OCI-LY7 (cell line): ENCODE measurements around the gene DGLUCY. TPM values are rescaled to one million over a fixed set of nuclear protein-coding genes. Genes with fewer than 3 reads are reported as not detected.

Experiments
- BruUV-seq: library from RNA; stranded (reverse); fragments of 400-500 nt; replicated peaks from 2 replicates; lab custom pipeline; 2021; lab: Mats Ljungman, UMichigan
- CTCF ChIA-PET: fragments of 300-600 bp; sonication (Branson Sonifier 250); formaldehyde crosslinking; loops from one replicate; lab custom pipeline; 2022; ENCODE audit warnings: antibody characterized with exemption; ENCODE audit not compliant: unreplicated experiment; lab: Charles Lee
- POLR2A ChIA-PET: fragments of 300-600 bp; sonication (Branson Sonifier 250); formaldehyde crosslinking; loops from one replicate; lab custom pipeline; 2022; ENCODE audit warnings: antibody characterized with exemption; lab: Charles Lee
- DNase-seq: peaks from one replicate; pipeline ENCODE4 v3.0.0-alpha.2; 2015; ENCODE audit warnings: low spot score
- H2AFZ ChIP-seq: fragments of 200-600 bp; sonication (generic), shearing (Covaris generic); 2 replicates; pipeline ENCODE4 v1.6.1; 2014; ENCODE audit warnings: mild to moderate bottlenecking, antibody characterized with exemption, low read length, moderate library complexity
- H3K27ac ChIP-seq: fragments of 200-600 bp; sonication (generic); 2 replicates; pipeline ENCODE4 v1.5.1; 2014; ENCODE audit warnings: mixed run types, low read depth, mild to moderate bottlenecking, moderate library complexity, low read length, inconsistent platforms; ENCODE audit not compliant: poor library complexity, severe bottlenecking
- H3K36me3 ChIP-seq: fragments of 200-600 bp; sonication (generic); 2 replicates; pipeline ENCODE4 v1.6.1; 2014; ENCODE audit warnings: mild to moderate bottlenecking, antibody characterized with exemption, low read length, moderate library complexity, mixed read lengths; ENCODE audit not compliant: insufficient read depth
- H3K4me1 ChIP-seq: fragments of 200-600 bp; sonication (generic); 2 replicates; pipeline ENCODE4 v1.5.1; 2014; ENCODE audit warnings: mild to moderate bottlenecking, low read length; ENCODE audit not compliant: insufficient read depth, poor library complexity, severe bottlenecking
- H3K4me2 ChIP-seq: fragments of 200-600 bp; sonication (generic); 2 replicates; pipeline ENCODE4 v1.6.1; 2014; ENCODE audit warnings: mild to moderate bottlenecking, low read length
- H3K4me3 ChIP-seq: fragments of 200-600 bp; sonication (generic); 2 replicates; pipeline ENCODE4 v1.5.1; 2014; ENCODE audit warnings: mild to moderate bottlenecking, low read depth, low read length; ENCODE audit not compliant: poor library complexity, severe bottlenecking
- H3K79me2 ChIP-seq: fragments of 200-600 bp; sonication (generic); 2 replicates; pipeline ENCODE4 v1.6.1; 2016; ENCODE audit warnings: low read depth, mild to moderate bottlenecking, low read length, moderate library complexity, mixed read lengths; ENCODE audit not compliant: insufficient read depth
- H3K9me2 ChIP-seq: fragments of 200-600 bp; sonication (generic); 2 replicates; pipeline ENCODE4 v1.6.1; 2016; ENCODE audit warnings: mild to moderate bottlenecking, low read length, mixed read lengths; ENCODE audit not compliant: insufficient read depth
- H3K9me3 ChIP-seq: fragments of 200-600 bp; sonication (generic); 2 replicates; pipeline ENCODE4 v1.6.1; 2014; ENCODE audit warnings: mild to moderate bottlenecking, mixed run types, low read length, mixed read lengths
- H4K20me1 ChIP-seq: fragments of 200-600 bp; sonication (generic); 2 replicates; pipeline ENCODE4 v1.6.1; 2014; ENCODE audit warnings: mild to moderate bottlenecking, antibody characterized with exemption, low read length, moderate library complexity, mixed read lengths; ENCODE audit not compliant: insufficient read depth
- EZH2phosphoT487 ChIP-seq: fragments of 200-600 bp; sonication (generic); IDR thresholded peaks from 2 replicates; pipeline ENCODE4 v1.6.1; 2018; ENCODE audit warnings: low read depth, borderline replicate concordance, mild to moderate bottlenecking, mixed run types, antibody characterized with exemption, low read length, moderate library complexity, mixed read lengths
- intact Hi-C: fragments of 100-400 bp; cut with micrococcal nuclease; formaldehyde crosslinking; loops from one replicate; pipeline ENCODE4 v1.10.0; 2022; ENCODE audit not compliant: unreplicated experiment
- total RNA-seq, 2 experiments: library from RNA; depleted of rRNA in 1 of 2; stranded (reverse); fragments of >200 nt in 1 of 2; shearing (Covaris generic) in 1 of 2; gene quantifications; 2 replicates each; pipeline ENCODE4 v1.2.3, GENCODE V29; 2014 to 2022
- TF ChIP-seq, protein P1 (sequence below): fragments of 200-600 bp; sonication (generic); conservative IDR thresholded peaks from 2 replicates; pipeline ENCODE4 v1.5.1; 2014; ENCODE audit warnings: mild to moderate bottlenecking, antibody characterized with exemption, low read length, moderate library complexity, mixed read lengths

Gene DGLUCY
- total RNA-seq, 2 experiments from 2014 or later, result 37.6 to 56.8 TPM

DNA sequence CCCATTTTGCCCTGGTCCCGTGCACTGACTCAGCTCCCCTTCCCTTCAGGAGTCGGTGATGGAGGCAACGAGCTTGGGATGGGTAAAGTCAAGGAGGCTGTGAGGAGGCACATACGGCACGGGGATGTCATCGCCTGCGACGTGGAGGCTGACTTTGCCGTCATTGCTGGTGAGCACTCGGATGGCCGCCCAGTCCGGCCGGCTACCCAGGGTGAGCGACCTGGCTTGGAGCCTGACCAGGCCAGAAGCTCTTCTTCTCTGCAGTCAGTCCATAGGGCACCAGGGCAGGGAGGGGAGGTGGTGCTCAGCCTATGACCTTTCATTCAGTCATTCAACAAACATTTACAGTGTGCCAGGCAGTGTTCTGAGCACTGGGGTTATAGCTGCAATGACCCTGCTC lies 90.8 kb downstream of the DGLUCY start:
- TF ChIP-seq, protein P1, sequence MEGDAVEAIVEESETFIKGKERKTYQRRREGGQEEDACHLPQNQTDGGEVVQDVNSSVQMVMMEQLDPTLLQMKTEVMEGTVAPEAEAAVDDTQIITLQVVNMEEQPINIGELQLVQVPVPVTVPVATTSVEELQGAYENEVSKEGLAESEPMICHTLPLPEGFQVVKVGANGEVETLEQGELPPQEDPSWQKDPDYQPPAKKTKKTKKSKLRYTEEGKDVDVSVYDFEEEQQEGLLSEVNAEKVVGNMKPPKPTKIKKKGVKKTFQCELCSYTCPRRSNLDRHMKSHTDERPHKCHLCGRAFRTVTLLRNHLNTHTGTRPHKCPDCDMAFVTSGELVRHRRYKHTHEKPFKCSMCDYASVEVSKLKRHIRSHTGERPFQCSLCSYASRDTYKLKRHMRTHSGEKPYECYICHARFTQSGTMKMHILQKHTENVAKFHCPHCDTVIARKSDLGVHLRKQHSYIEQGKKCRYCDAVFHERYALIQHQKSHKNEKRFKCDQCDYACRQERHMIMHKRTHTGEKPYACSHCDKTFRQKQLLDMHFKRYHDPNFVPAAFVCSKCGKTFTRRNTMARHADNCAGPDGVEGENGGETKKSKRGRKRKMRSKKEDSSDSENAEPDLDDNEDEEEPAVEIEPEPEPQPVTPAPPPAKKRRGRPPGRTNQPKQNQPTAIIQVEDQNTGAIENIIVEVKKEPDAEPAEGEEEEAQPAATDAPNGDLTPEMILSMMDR, result no peak
- no peak for TF ChIP-seq EZH2phosphoT487
- H3K9me2 ChIP-seq, result no peaks in the 10 kb centered on the region
- intact Hi-C loops, result no loop called here
- no TSS peak for BruUV-seq
- ChIA-PET CTCF (no interaction called here), POLR2A (no interaction called here)
- DNase-seq, result no peak
- H4K20me1 ChIP-seq, result no peaks in the 10 kb centered on the region
- H3K4me2 ChIP-seq, result no peak overlapping the region
- H2AFZ ChIP-seq, result no peak overlapping the region
- no peak overlapping the region for H3K4me3 ChIP-seq
- H3K79me2 ChIP-seq, result no peaks in the 10 kb centered on the region
- H3K36me3 ChIP-seq, result peaks cover 77% of the 10 kb centered on the region
- no peaks in the 10 kb centered on the region for H3K4me1 ChIP-seq
- H3K9me3 ChIP-seq, result peaks cover 7% of the 10 kb centered on the region
- H3K27ac ChIP-seq, result no peak overlapping the region

DNA sequence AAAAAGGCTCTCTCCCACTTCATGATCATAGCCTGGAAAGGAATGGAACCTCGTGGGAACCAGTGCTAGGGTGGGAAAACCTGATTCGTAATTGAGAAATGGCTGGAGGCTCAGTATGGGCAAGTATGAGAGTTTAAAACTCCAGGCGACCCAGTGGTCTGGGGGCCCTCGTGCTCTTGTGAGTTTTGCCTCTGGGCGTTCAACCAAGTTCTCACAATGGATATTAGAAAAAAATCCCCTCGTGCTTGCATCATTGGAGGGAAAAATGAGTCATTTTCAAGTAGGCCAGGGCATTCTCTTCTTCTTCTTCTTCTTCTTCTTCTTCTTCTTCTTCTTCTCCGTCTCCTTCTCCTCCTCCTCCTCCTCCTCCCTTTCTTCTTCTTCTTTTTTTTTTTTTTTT lies 91.6 kb downstream of the DGLUCY start:
- intact Hi-C loops, result no loop called here
- POLR2A ChIA-PET, result interaction anchor here (0.6 kb wide), 1 partner anchor 1085 kb away, joined by 3 read pairs; no protein-coding TSS in a partner anchor
- CTCF ChIA-PET, result no interaction called here

DNA sequence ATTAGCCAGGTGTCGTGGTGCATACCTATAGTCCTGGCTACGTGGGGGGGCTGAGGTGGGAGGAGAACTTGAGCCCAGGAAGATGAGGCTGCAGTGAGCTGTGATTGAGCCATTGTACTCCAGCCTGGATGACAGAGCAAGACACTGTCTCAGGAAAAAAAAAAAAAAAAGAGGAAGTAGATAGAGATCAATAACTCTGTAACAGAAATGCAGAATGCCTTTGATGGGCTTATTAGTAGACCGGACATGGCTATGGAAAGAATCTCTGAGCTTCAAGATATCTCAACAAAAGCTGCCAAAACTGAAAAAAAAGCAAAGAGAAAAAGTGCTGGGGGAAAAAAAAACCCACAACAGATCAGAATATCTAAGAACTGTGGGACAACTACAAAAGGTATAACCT lies 93.1 kb downstream of the DGLUCY start:
- no TSS peak for BruUV-seq
- Histone ChIP-seq H3K79me2 (no peaks in the 10 kb centered on the region), H3K9me3 (no peaks in the 10 kb centered on the region), H2AFZ (no peak overlapping the region), H3K9me2 (no peaks in the 10 kb centered on the region), H3K4me1 (no peaks in the 10 kb centered on the region), H4K20me1 (no peaks in the 10 kb centered on the region), H3K27ac (no peak overlapping the region), H3K4me3 (no peak overlapping the region), H3K4me2 (no peak overlapping the region), H3K36me3 (peaks cover 75% of the 10 kb centered on the region)
- intact Hi-C loops, result no loop called here
- no peak for DNase-seq
- TF ChIP-seq EZH2phosphoT487, result no peak
- TF ChIP-seq, protein P1, result no peak
- ChIA-PET CTCF (no interaction called here), POLR2A (interaction anchor here (0.6 to 1.1 kb wide), 3 partner anchors 12 to 192 kb away, joined by 3 to 5 read pairs (median 5); no protein-coding TSS in a partner anchor)

More for the DNA sequence above, 91.6 kb downstream of the DGLUCY start:
- Histone ChIP-seq H3K4me3 (no peak overlapping the region), H4K20me1 (no peaks in the 10 kb centered on the region), H3K36me3 (peaks cover 75% of the 10 kb centered on the region), H3K4me1 (no peaks in the 10 kb centered on the region), H3K27ac (no peak overlapping the region), H3K9me2 (no peaks in the 10 kb centered on the region), H2AFZ (no peak overlapping the region), H3K79me2 (no peaks in the 10 kb centered on the region), H3K4me2 (no peak overlapping the region), H3K9me3 (no peaks in the 10 kb centered on the region)
- DNase-seq, result no peak
- TF ChIP-seq, protein P1, result no peak
- no peak for TF ChIP-seq EZH2phosphoT487
- BruUV-seq, result no TSS peak
